HG02885 (cell line): ENCODE results near the gene TMEM151B.
"Not testable (repeated sequence)": the region's sequence is repeated elsewhere in the genome, so short reads cannot be mapped to it uniquely, and the experiment has no call there.

Experiments used
- ATAC-seq: cut with Tn5 transposase; IDR thresholded peaks from one replicate; pipeline ENCODE4 v1.9.1; 2021; ENCODE audit warnings: mild to moderate bottlenecking; ENCODE audit not compliant: unreplicated experiment, poor library complexity

The TMEM151B gene

GRCh38 chr6:44269921-44270525 lies at the start of gene TMEM151B:
TSS of gene TMEM151B (plus strand) at chr6:44270450. CDS start at chr6:44270743, 293 bp downstream.
- no peak for ATAC-seq

GRCh38 chr6:44220913-44221290 lies 49.3 kb upstream of the TMEM151B start:
- no peak for ATAC-seq

GRCh38 chr6:44221291-44221960 lies 48.8 kb upstream of the TMEM151B start:
- ATAC-seq, result peak; percentile 50

- no peak for ATAC-seq
Measured at GRCh38 chr6:44221961-44222335, 48.3 kb upstream of the TMEM151B start.

GRCh38 chr6:44222486-44223318 lies 47.5 kb upstream of the TMEM151B start:
- ATAC-seq, result peak; percentile 2

- peak; percentile 56 for ATAC-seq
Measured at GRCh38 chr6:44223319-44224028, 46.8 kb upstream of the TMEM151B start, which contains the start of gene SLC29A1. TSS of gene SLC29A1 (plus strand) at chr6:44223595. CDS start at chr6:44227314, 3,719 bp downstream.

- peak; percentile 1 for ATAC-seq
Measured at GRCh38 chr6:44224029-44224964, 46.0 kb upstream of the TMEM151B start.

GRCh38 chr6:44224965-44225305 lies 45.3 kb upstream of the TMEM151B start:
- ATAC-seq, result no peak

GRCh38 chr6:44225579-44226325 lies 44.5 kb upstream of the TMEM151B start:
- ATAC-seq, result no peak

GRCh38 chr6:44226368-44227147 lies 43.7 kb upstream of the TMEM151B start:
- ATAC-seq, result no peak

- ATAC-seq, result no peak
Measured at GRCh38 chr6:44227148-44227793, 43.0 kb upstream of the TMEM151B start.

GRCh38 chr6:44228031-44228430 lies 42.2 kb upstream of the TMEM151B start:
- ATAC-seq, result no peak

- ATAC-seq, result no peak
Measured at GRCh38 chr6:44228433-44228832, 41.8 kb upstream of the TMEM151B start.

GRCh38 chr6:44228836-44229235 lies 41.4 kb upstream of the TMEM151B start:
- no peak for ATAC-seq

- ATAC-seq, result no peak
Measured at GRCh38 chr6:44229376-44230033, 40.7 kb upstream of the TMEM151B start.

- ATAC-seq, result no peak
Measured at GRCh38 chr6:44230034-44230675, 40.1 kb upstream of the TMEM151B start.

- ATAC-seq, result not testable (repeated sequence)
Measured at GRCh38 chr6:44231426-44231825, 38.8 kb upstream of the TMEM151B start.
